K562 (cell line): ENCODE data around the gene LRRC4B. TPM values are rescaled to one million over a fixed set of nuclear protein-coding genes. Genes with fewer than 3 reads are reported as not detected.

Experiments used
- CBX3 ChIP-seq, 2 experiments: IDR thresholded peaks; 1 replicate in 1 of 2; 2 replicates in 1 of 2; pipeline ENCODE4 v1.6.1; 2012; ENCODE audit warnings: inconsistent platforms in 2 of 2, low read length in 2 of 2, borderline replicate concordance in 1 of 2, control low read depth in 1 of 2
- CREM ChIP-seq: IDR thresholded peaks from 2 replicates; pipeline ENCODE4 v1.6.1; 2014; ENCODE audit warnings: antibody characterized with exemption, low read depth
- DLX4 ChIP-seq: fragments of 250-450 bp; sonication (Bioruptor Pico); IDR thresholded peaks from 2 replicates; pipeline ENCODE4 v1.6.1; 2021; ENCODE audit warnings: mild to moderate bottlenecking
- ELF1 ChIP-seq: fragments of 200-800 bp; sonication (Bioruptor generic); IDR thresholded peaks from 2 replicates; pipeline ENCODE4 v1.6.1; 2016; ENCODE audit warnings: missing genetic modification characterization, missing compliant biosample characterization
- GABPB1 ChIP-seq: sonication (generic); formaldehyde crosslinking; IDR thresholded peaks from 2 replicates; pipeline ENCODE4 v1.8.0; 2022; ENCODE audit warnings: mild to moderate bottlenecking, missing genetic modification reagents
- RB1 ChIP-seq: fragments of 450-650 bp; IDR thresholded peaks from 2 replicates; pipeline ENCODE4 v1.6.1; 2017; ENCODE audit warnings: low read depth, mild to moderate bottlenecking
- RBM25 ChIP-seq: fragments of 200-400 bp; formaldehyde crosslinking; IDR thresholded peaks from 2 replicates; pipeline ENCODE4 v1.6.1; 2018; ENCODE audit warnings: low read length, low read depth, moderate library complexity; ENCODE audit not compliant: severe bottlenecking
- SMAD2 ChIP-seq: fragments of 150-350 bp; IDR thresholded peaks from 2 replicates; pipeline ENCODE4 v1.6.1; 2014; ENCODE audit warnings: low read depth, mild to moderate bottlenecking, low read length
- SMARCE1 ChIP-seq: fragments of 450-650 bp; IDR thresholded peaks from 2 replicates; pipeline ENCODE4 v1.7.1; 2016; ENCODE audit warnings: mild to moderate bottlenecking
- SMC3 ChIP-seq: conservative IDR thresholded peaks from 2 replicates; pipeline ENCODE4 v1.6.1; 2011; ENCODE audit warnings: low read depth, low read length, improper control_type of control experiment; ENCODE audit not compliant: insufficient read depth
- XRCC5 ChIP-seq: fragments of 200-400 bp; formaldehyde crosslinking; IDR thresholded peaks from 2 replicates; pipeline ENCODE4 v1.6.1; 2017; ENCODE audit warnings: low read depth, mild to moderate bottlenecking, low read length
- YY1 ChIP-seq, 3 experiments: IDR thresholded peaks; 2 replicates each; pipeline ENCODE4 v1.6.1; 2011; ENCODE audit warnings: low read length in 2 of 3, mild to moderate bottlenecking in 2 of 3, moderate library complexity in 2 of 3, borderline replicate concordance in 1 of 3, control low read depth in 1 of 3, low read depth in 1 of 3; ENCODE audit not compliant: insufficient read depth in 3 of 3, insufficient replicate concordance in 2 of 3, control insufficient read depth in 1 of 3, insufficient read length in 1 of 3; ENCODE audit errors: extremely low read depth in 1 of 3
- ZBTB33 ChIP-seq: sonication (generic); formaldehyde crosslinking; IDR thresholded peaks from 2 replicates; pipeline ENCODE4 v1.8.1; 2023; ENCODE audit warnings: mild to moderate bottlenecking, missing genetic modification reagents
- ZNF830 ChIP-seq: fragments of 250-450 bp; sonication (Bioruptor Pico); IDR thresholded peaks from 2 replicates; pipeline ENCODE4 v1.5.0; 2021; ENCODE audit warnings: mild to moderate bottlenecking
- polyA plus RNA-seq, 8 experiments: library from polyadenylated mRNA; depleted of rRNA in 4 of 8; stranded (reverse) in 5 of 8; unstranded in 3 of 8; fragments of >200 nt; fragmentation: Nextera tagmentation in 2 of 8; fragmentation: Illumina TruSeq in 1 of 8; extraction: Ambion mirVana in 2 of 8; extraction: Trizol in 1 of 8; gene quantifications; 2 replicates each; pipeline versions ENCODE4 v1.2.1 to v1.2.3, GENCODE V29; 2011 to 2014; ENCODE audit warnings: inconsistent platforms in 1 of 8, missing spikeins in 1 of 8
- total RNA-seq, 7 experiments: library from RNA; depleted of rRNA in 6 of 7; stranded (reverse); fragments of >200 nt in 6 of 7; fragmentation: Illumina TruSeq in 2 of 7; extraction: Trizol in 2 of 7; gene quantifications; 2 replicates each; pipeline versions ENCODE4 v1.2.1 to v1.2.3, GENCODE V29; 2011 to 2021; ENCODE audit warnings: low replicate concordance in 1 of 7
- TF ChIP-seq, protein P1 (sequence below): sonication (generic); formaldehyde crosslinking; IDR thresholded peaks from 2 replicates; pipeline ENCODE4 v1.8.0; 2022; ENCODE audit warnings: mild to moderate bottlenecking, missing genetic modification reagents
- TF ChIP-seq, protein P2 (sequence below): fragments of 250-450 bp; sonication (Bioruptor Pico); IDR thresholded peaks from 2 replicates; pipeline ENCODE4 v1.9.0; 2021; ENCODE audit warnings: mild to moderate bottlenecking
- TF ChIP-seq, protein P3 (sequence below): fragments of 250-450 bp; sonication (Bioruptor Pico); IDR thresholded peaks from 2 replicates; pipeline ENCODE4 v1.8.0; 2022; ENCODE audit warnings: inconsistent platforms

LRRC4B gene
- total and polyA plus RNA-seq, 9 of the 15 experiments (the other 6 are each of a cell fraction or from before 2014, with no cell fraction given), result 0.18 to 9.6 (median 2.9) TPM; not detected in 2

DNA sequence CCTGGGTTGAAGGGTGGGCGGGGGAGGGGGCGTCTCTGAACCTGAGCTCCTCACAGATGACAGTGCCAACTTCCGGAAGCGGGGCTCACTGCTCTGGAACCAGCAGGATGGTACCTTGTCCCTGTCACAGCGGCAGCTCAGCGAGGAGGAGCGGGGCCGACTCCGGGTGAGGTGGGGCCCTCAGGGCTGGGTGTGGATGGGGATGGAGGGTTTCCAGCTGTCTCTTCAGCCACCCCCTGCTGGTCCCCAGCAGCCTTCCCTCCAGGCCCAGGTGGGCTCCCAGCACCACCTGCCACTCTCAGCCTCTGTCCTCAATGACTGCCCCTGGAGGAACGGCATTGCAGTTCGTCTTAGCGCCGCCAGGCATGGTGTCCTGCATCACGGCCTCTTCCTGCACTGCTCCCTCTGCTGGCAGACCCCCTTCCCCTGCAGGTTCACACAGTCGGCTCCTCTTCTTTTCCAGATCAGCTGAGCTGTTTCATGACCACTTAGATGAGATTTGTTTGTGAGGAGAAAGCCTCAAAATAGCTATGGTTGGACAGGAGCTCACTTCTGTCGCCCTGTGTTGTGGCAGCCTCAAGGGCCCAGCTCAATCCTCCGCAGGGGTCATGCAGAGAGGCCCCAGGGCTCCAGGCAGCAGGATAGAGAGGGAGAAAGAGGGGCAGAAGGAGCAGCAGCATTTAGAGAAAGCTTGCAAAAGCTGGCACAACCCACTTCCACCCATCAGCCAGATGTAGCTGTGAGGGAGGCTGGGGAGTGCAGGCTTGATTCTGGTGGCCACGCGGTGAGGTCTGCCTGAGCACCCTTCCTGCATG lies 89.1 kb downstream of the LRRC4B start (continued):
- TF ChIP-seq DLX4 (CRISPR knock-in tag) (no peak), YY1 (IDR thresholded peaks at IDR 0.05; ENCODE audit: borderline replicate concordance in 1 of 3, control insufficient read depth in 1 of 3, extremely low read depth in 1 of 3, insufficient read depth in 3 of 3, insufficient read length in 1 of 3, insufficient replicate concordance in 2 of 3, low read depth in 1 of 3, low read length in 2 of 3) (peak in 1 of 3 experiments; percentile 70), ZBTB33 (CRISPR knock-in tag) (peak; percentile 79), CREM (peak; percentile 72), RBM25 (no peak), ELF1 (tag) (0 out of 2 replicates have a peak, but pooled peaks have one; percentile 33), XRCC5 (peak; percentile 92), ZNF830 (CRISPR knock-in tag) (no peak), SMAD2 (no peak), SMC3 (peak; percentile 92), GABPB1 (peak; percentile 57; the same call in 1 of the 2 replicates), CBX3 (IDR thresholded peaks at IDR 0.05; ENCODE audit: borderline replicate concordance in 1 of 2, low read length in 2 of 2) (peak in 1 of 2 experiments; percentile 64; a peak in 1 of 3 replicates), RB1 (0 out of 2 replicates have a peak, but pooled peaks have one; percentile 51), SMARCE1 (no peak)
- TF ChIP-seq, protein P1, sequence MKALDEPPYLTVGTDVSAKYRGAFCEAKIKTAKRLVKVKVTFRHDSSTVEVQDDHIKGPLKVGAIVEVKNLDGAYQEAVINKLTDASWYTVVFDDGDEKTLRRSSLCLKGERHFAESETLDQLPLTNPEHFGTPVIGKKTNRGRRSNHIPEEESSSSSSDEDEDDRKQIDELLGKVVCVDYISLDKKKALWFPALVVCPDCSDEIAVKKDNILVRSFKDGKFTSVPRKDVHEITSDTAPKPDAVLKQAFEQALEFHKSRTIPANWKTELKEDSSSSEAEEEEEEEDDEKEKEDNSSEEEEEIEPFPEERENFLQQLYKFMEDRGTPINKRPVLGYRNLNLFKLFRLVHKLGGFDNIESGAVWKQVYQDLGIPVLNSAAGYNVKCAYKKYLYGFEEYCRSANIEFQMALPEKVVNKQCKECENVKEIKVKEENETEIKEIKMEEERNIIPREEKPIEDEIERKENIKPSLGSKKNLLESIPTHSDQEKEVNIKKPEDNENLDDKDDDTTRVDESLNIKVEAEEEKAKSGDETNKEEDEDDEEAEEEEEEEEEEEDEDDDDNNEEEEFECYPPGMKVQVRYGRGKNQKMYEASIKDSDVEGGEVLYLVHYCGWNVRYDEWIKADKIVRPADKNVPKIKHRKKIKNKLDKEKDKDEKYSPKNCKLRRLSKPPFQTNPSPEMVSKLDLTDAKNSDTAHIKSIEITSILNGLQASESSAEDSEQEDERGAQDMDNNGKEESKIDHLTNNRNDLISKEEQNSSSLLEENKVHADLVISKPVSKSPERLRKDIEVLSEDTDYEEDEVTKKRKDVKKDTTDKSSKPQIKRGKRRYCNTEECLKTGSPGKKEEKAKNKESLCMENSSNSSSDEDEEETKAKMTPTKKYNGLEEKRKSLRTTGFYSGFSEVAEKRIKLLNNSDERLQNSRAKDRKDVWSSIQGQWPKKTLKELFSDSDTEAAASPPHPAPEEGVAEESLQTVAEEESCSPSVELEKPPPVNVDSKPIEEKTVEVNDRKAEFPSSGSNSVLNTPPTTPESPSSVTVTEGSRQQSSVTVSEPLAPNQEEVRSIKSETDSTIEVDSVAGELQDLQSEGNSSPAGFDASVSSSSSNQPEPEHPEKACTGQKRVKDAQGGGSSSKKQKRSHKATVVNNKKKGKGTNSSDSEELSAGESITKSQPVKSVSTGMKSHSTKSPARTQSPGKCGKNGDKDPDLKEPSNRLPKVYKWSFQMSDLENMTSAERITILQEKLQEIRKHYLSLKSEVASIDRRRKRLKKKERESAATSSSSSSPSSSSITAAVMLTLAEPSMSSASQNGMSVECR (CRISPR knock-in tag), result no peak
- TF ChIP-seq, protein P2, sequence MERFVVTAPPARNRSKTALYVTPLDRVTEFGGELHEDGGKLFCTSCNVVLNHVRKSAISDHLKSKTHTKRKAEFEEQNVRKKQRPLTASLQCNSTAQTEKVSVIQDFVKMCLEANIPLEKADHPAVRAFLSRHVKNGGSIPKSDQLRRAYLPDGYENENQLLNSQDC, result no peak
- TF ChIP-seq, protein P3, sequence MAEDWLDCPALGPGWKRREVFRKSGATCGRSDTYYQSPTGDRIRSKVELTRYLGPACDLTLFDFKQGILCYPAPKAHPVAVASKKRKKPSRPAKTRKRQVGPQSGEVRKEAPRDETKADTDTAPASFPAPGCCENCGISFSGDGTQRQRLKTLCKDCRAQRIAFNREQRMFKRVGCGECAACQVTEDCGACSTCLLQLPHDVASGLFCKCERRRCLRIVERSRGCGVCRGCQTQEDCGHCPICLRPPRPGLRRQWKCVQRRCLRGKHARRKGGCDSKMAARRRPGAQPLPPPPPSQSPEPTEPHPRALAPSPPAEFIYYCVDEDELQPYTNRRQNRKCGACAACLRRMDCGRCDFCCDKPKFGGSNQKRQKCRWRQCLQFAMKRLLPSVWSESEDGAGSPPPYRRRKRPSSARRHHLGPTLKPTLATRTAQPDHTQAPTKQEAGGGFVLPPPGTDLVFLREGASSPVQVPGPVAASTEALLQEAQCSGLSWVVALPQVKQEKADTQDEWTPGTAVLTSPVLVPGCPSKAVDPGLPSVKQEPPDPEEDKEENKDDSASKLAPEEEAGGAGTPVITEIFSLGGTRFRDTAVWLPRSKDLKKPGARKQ (CRISPR knock-in tag), result no peak
